AG04450 (cell line): Measurements from ENCODE around the gene CYP11A1. TPM values are rescaled to one million over a fixed set of nuclear protein-coding genes. Genes with fewer than 3 reads are reported as not detected.
"Not testable (repeated sequence)": the region's sequence is repeated elsewhere in the genome, so short reads cannot be mapped to it uniquely, and the experiment has no call there.

ENCODE experiments used
- CTCF ChIA-PET: fragments of 300-600, 350-600 bp; formaldehyde crosslinking; extraction: SDS; loops from one replicate; lab custom pipeline; 2022; ENCODE audit warnings: antibody characterized with exemption, inconsistent platforms; lab: Charles Lee
- POLR2A ChIA-PET: fragments of 350-600 bp; formaldehyde crosslinking; extraction: SDS; loops from one replicate; lab custom pipeline; 2021; ENCODE audit warnings: antibody characterized with exemption, inconsistent platforms; lab: Yijun Ruan, JAX
- DNase-seq: peaks from one replicate; pipeline ENCODE4 v3.0.0-alpha.2; 2011; ENCODE audit warnings: low read depth, low spot score
- H3K27ac ChIP-seq: one replicate; pipeline ENCODE4 v1.5.1; 2012; ENCODE audit warnings: low read depth, low read length, control low read depth
- H3K27me3 ChIP-seq: one replicate; pipeline ENCODE4 v1.6.0; 2012; ENCODE audit warnings: low read length; ENCODE audit not compliant: control insufficient read depth, insufficient read depth
- H3K4me3 ChIP-seq: 2 replicates; pipeline ENCODE4 v1.5.1; 2011; ENCODE audit warnings: mild to moderate bottlenecking, low read depth, low read length, control low read depth
- H3K9me3 ChIP-seq: 2 replicates; pipeline ENCODE4 v1.5.1; 2012; ENCODE audit warnings: low read length; ENCODE audit not compliant: control insufficient read depth, insufficient read depth
- polyA plus RNA-seq: library from polyadenylated mRNA; depleted of rRNA; stranded (reverse); fragments of >200 nt; gene quantifications from 2 replicates; pipeline ENCODE4 v1.2.3, GENCODE V29; 2011
- TF ChIP-seq, protein P1 (sequence below): IDR thresholded peaks from 2 replicates; pipeline ENCODE4 v1.5.1; 2011; ENCODE audit warnings: low read depth, low read length, control low read depth, inconsistent platforms

Gene CYP11A1
- polyA plus RNA-seq, 1 experiment = 0.14 TPM

DNA sequence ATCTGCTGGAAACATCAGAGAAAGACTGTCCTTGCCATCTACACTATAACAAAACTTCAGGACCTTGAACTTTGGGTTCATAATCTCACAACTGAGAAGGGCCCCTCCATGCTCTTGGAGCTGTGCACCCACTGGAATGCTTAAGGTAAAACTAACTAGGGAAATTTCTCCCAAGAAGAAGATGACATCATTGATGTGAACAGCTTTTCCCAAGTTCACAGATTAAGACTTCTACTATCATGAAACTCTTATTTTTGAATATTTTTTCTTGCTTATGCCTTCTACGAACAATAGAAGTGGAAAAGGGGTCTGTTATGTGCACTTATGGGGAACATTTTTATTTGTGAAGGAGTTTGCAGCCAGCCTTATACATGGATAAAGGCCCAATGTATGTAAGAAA lies 5.0 kb downstream of the CYP11A1 start:
- Histone ChIP-seq H3K4me3 (no peak overlapping the region), H3K27ac (no peak overlapping the region), H3K27me3 (peaks cover 14% of the 10 kb centered on the region), H3K9me3 (no peaks in the 10 kb centered on the region)
- ChIA-PET POLR2A (no interaction called here), CTCF (interaction anchor here (1.1 to 2.6 kb wide), 4 partner anchors 10 to 309 kb away, joined by 4 to 9 read pairs (median 5); no protein-coding TSS in a partner anchor)
- TF ChIP-seq, protein P1, sequence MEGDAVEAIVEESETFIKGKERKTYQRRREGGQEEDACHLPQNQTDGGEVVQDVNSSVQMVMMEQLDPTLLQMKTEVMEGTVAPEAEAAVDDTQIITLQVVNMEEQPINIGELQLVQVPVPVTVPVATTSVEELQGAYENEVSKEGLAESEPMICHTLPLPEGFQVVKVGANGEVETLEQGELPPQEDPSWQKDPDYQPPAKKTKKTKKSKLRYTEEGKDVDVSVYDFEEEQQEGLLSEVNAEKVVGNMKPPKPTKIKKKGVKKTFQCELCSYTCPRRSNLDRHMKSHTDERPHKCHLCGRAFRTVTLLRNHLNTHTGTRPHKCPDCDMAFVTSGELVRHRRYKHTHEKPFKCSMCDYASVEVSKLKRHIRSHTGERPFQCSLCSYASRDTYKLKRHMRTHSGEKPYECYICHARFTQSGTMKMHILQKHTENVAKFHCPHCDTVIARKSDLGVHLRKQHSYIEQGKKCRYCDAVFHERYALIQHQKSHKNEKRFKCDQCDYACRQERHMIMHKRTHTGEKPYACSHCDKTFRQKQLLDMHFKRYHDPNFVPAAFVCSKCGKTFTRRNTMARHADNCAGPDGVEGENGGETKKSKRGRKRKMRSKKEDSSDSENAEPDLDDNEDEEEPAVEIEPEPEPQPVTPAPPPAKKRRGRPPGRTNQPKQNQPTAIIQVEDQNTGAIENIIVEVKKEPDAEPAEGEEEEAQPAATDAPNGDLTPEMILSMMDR = no peak
- DNase-seq = no peak

- CTCF ChIA-PET = interaction anchor here (2.6 kb wide), 1 partner anchor 12 kb away, joined by 9 read pairs; no protein-coding TSS in a partner anchor
These were observed 6.6 kb downstream of the CYP11A1 start for GRCh38 chr15:74360855-74361254.

GRCh38 chr15:74359376-74359775 lies 8.1 kb downstream of the CYP11A1 start:
- H3K9me3 ChIP-seq, DNase-seq, H3K4me3 ChIP-seq, H3K27ac ChIP-seq, CTCF ChIA-PET, POLR2A ChIA-PET: not testable (repeated sequence)
- H3K27me3 ChIP-seq = peaks cover 18% of the 10 kb centered on the region

More at GRCh38 chr15:74360855-74361254, 6.6 kb downstream of the CYP11A1 start:
- POLR2A ChIA-PET, H3K27ac ChIP-seq, DNase-seq, H3K4me3 ChIP-seq, H3K9me3 ChIP-seq: not testable (repeated sequence)
- peaks cover 14% of the 10 kb centered on the region for H3K27me3 ChIP-seq

DNA sequence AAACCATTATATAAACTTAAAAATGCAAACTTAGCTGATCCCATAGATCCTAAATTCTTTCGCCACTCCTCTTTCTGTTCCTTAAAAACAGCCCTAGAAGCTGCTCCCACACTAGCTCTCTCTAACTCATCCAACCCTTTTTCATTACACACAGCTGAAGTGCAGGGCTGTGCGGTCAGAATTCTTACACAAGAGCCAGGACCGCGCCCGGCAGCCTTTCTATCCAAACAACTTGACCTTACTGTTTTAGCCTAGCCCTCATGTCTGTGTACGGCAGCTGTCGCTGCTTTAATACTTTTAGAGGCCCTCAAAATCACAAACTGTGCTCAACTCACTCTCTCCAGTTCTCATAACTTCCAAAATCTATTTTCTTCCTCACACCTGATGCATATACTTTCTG lies 9.9 kb downstream of the CYP11A1 start:
- CTCF ChIA-PET, POLR2A ChIA-PET, DNase-seq, H3K27ac ChIP-seq, H3K4me3 ChIP-seq, H3K9me3 ChIP-seq: not testable (repeated sequence)
- peaks cover 22% of the 10 kb centered on the region for H3K27me3 ChIP-seq

- CTCF ChIA-PET, POLR2A ChIA-PET: not testable (repeated sequence)
- peaks cover 28% of the 10 kb centered on the region for H3K27me3 ChIP-seq
These were observed 11.4 kb downstream of the CYP11A1 start for GRCh38 chr15:74356050-74356449.

DNA sequence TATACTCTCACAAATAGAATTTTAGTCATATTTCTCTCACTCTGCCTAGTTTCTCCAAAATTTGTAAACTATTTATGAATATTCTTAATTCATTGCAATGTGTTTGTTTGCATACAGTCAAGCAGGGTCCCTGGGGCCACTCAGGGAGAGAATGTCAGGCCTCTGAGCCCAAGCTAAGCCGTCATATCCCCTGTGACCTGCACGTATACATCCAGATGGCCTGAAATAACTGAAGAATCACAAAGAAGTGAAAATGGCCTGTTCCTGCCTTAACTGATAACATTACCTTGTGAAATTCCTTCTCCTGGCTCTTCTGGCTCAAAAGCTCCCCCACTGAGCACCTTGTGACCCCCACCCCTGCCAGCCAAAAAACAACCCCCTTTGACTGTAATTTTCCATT lies 13.5 kb downstream of the CYP11A1 start:
- H3K9me3 ChIP-seq, DNase-seq, H3K4me3 ChIP-seq, CTCF ChIA-PET, POLR2A ChIA-PET, H3K27ac ChIP-seq: not testable (repeated sequence)
- peaks cover 37% of the 10 kb centered on the region for H3K27me3 ChIP-seq

More at GRCh38 chr15:74356050-74356449, 11.4 kb downstream of the CYP11A1 start:
- not testable (repeated sequence) for H3K4me3 ChIP-seq, H3K9me3 ChIP-seq, H3K27ac ChIP-seq, DNase-seq

DNA sequence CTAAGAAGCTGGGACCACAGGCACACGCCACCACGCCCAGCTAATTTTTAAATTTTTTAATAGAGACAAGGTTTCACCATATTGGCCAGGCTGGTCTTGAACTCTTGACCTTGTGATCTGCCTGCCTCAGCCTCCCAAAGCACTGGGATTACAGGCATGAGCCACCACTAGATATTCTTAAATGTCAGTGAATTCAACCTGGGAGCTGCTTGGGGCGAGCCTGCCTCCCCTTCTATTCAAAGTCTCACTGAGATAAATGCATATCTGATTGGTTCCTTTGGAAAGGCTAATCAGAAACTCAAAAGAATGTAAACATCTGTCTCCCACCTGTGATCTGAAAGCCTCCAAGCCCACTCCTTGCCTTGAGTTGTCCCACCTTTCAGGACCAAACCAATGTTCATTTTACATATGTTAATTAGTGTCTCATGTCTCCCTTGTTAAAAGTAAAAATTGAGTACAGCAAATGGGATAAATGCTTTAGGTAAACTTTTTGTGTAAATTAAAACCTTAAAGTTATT lies 15.0 kb downstream of the CYP11A1 start:
- Histone ChIP-seq H3K27me3 (peaks cover 39% of the 10 kb centered on the region), H3K27ac (no peak overlapping the region), H3K9me3 (peaks cover 3% of the 10 kb centered on the region; the same call in 1 of the 2 replicates), H3K4me3 (no peak overlapping the region)
- TF ChIP-seq, protein P1 = no peak
- DNase-seq = no peak
- POLR2A ChIA-PET = no interaction called here
- CTCF ChIA-PET = no interaction called here
